HG03064 (cell line): Measurements from ENCODE around the gene RNF126.
"Not testable (repeated sequence)": the region's sequence is repeated elsewhere in the genome, so short reads cannot be mapped to it uniquely, and the experiment has no call there.

Source experiments
- ATAC-seq: cut with Tn5 transposase; IDR thresholded peaks from one replicate; pipeline ENCODE4 v1.9.1; 2021; ENCODE audit warnings: low read depth; ENCODE audit not compliant: unreplicated experiment

RNF126 gene

DNA sequence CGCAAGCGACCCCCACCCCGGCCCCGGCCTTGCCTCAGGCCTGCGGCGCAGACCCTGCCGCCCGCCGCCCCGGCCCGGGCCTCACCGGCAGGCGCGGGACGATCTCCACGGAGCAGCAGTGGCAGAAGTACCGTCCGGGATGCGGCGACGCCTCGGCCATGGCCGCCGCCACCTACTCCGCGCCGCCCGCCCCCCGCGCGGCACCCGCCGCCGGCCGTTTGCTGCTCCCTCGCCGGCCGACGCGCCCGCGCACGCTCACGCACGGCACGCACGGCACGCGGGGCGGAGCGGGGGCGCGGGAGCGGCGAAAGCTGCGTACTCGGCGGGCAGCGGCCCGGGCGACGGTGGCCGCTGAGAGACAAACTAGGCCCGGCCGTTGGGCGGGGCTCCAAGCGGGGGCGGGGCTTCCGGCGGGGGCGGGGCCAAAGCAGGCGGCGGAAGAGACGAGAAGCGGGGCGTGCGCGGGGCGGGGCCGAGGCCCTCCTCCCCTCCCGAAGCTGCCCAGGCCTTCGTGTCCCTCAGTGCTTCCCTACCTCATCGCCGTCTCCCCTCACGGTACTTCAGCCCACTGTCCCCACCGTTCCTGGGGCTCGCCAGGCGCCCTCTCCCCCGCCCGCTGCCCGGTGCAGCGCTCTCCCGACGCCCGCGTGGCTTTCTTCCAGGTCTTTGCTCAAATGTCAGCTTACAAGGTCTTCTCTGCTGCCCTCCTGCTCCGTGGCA lies at the start of gene RNF126:
Gene RNF126 (minus strand): TSS at position 253 of the 720 bp plus-strand sequence. CDS start 93 bp downstream, at position 160.
- no peak for ATAC-seq

DNA sequence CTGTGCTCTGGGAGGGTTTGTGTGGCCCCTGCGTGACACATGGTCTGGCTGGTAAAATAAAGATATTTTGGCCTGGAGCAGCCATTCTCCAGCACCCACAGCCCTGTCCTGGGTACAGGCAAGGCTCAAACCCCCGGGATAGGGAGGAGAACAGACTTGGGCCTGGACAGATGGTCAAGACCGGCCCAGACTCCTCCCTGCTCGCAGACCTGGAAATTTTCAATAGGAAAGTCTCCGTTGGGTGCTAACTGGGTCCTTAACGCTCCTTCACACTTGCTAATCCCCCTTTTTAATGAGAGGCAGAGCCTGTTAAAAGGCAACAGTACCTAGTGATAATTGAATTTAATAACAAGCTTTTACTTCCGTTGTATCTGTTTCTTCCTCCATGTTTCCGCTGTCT lies 48.2 kb upstream of the RNF126 start:
- ATAC-seq: no peak

DNA sequence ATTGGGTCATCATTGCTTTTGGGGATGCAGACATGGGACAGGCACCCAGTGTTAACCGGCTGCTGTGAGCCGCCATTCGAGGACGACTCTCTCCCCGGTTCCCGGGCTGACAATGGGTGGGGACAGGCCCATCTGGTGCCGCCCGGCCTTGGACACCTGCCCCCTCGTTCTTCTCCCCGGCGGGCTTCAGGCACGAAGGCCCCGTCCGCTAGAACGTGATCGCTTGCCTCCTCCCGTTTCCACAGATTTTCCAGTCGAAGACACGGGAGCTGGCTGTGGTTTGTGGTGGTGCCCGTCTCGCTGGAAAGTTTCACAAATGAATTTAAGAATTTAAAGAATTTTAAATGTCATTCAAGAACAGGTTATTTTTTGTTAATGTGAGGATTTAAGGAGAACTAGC lies 47.8 kb upstream of the RNF126 start:
- no peak for ATAC-seq

DNA sequence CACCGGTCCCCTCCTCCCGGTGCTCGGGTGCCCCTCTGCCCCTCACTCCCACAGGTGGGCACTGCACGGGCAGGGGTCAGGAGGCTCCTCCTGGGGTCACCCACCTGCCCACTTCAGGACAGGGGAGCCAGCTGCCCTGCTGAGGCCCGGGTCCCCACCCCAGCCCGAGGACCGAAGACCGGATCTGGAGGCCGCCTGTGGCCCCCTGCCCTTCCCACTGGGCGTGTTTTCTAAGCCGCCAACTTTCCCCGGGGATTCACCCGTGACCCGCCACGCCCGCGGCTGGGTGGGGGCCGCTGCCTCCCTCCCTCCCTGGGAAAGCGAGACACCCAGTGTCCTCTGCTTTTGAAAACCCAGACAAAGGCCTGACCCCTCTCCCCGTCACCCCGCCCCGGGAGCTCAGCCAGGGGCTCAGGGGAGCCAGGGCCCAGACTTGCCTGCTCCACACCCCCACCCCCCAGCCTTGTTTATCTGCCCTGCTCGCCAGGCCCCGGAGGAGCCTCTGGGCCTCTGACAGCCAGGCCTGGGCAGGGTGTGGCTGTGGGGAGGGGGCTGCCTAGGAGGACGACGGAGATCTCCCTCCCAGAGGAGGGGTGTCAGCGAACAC lies 47.1 kb upstream of the RNF126 start:
- no peak for ATAC-seq

DNA sequence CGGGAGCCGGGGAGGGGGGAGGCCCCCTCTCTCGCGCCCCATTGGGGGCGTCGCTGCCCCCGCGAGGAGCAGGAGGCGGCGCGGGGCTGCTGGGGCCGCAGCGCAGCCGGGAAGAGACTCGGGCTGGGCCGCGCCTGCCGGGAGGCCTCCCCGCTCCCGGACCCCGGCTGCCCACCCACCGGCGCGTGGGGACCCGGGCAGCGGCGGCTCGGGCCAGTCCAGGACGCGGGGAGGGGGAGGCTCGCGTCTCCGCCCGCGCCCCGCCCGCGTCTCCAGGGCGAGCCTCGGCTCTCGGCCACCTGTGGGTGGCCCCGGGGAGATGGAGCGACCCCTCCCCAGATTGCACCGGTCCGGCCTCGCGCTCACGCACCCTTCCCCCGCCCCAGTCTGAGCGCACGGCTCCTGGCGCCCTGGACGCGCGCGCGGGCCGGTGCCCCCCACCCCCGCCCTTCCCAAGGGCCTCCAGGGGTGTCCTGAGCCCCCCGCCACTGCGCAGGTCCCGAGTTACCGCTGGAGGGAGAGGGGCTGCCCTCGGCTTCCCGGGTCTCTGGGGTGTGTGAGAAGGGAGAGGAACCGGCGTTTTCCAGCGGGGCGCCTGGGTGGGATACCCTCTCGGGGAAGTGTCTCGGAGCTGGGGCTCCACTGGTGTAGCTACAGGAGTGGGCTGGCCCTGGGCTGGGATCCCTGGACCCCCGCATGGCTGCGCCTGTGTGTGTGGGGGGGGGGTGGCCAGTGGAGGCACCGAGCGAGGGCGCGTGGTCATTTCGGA lies 46.4 kb upstream of the RNF126 start:
- ATAC-seq: no peak

DNA sequence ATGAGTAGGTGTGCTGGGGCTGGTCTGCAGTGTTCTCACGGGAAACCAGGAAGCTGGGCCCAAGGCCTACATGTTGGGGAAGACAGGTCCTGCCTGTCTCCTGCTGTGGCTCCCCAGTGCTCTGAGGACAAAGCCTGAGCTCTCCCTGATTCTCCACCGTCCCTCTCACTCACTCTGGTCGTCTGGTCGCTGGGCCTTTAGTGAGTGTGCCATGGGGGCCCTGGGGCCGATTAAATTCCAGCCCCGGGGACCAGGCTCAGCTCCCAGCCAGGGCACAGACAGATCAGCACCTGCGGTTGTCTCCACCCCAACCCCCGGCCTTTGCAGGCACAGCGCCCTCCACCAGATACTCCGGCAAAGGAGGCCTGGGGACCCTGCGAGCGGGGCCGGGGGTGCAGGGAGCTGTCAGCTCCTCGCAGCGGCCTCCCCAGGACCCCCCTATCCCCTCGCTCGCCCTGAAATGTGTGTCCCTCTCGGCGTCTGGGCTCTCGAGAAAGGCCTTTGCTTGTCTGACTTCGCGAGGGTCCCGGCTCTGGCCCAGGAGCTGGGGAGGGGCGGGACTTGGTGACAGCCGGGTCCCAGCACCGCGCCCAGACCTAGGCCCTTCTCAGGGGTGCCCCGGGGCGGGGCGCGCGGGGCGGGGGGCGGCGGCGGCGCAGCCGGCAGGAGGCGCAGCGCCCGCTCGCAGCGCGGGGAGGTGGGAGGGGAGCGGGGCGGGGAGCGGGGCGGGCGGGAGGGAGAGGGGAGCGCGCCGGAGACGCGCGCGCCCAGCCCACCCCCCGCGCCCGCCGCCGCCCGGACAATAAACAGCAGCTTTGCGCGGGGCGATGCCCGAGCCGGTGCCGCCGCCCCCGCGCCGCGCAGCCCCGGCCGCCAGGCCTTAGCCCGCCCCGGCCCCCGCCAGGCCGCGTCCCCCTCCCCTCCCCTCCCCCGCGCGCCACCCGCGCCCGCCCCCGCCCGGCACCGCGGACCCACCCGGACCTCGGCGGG lies 45.4 kb upstream of the RNF126 start, which contains the start of gene PALM:
Gene PALM (plus strand): TSS at position 782 of the 990 bp plus-strand sequence. CDS start 212 bp downstream, outside the sequence.
- no peak for ATAC-seq

DNA sequence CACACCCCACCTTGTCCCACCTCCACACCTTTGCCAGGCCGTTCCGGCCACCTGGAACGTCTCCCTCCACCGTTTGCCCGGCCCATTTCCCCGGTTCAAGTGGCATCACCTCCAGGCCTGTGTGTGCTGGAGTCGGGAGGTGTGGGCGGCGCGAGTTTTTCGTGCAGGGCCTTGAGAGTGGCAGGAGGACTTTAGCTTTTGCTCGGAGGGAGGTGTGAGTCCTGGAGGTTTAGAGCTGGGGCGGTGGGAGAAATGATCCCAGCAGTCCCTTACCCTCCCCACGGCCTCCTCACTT lies 41.4 kb upstream of the RNF126 start:
- no peak for ATAC-seq

DNA sequence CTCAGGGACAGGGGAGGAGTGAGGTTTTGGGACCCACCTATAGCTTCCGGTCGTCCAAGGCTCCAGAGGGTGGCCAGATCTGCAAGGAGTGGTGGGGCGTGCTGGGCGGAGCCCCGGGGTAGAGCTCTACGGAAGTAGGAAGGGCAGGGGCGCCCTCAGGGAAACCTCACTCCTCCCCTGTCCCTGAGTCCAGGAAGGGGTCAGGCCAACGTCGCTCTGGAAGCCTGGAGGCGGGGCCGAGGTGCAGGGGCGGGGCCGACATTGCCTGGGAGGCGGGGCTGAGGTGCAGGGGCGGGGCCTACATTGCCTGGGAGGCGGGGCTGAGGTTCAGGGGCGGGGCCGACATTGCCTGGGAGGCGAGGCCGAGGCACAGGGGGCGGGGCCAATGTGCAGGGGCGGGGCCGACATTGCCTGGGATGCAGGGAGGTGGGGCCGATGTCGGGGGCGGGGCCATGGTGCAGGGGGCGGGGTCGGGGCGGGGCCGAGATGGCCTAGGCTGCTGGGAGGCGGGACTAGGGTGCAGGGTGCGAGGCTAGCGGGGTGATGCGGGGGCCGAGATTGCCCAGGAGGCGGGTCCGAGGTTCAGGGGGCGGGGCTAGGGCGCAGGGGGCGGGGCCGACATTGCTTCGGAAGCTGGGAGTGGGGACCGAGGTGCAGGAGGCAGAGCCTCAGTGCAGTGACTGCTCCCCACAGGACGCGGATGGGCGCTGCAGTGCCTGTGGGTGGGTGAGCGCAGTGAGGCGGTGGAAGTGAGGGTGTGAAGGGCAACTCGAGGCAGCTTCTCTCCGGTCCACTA lies 40.8 kb upstream of the RNF126 start:
- no peak for ATAC-seq

DNA sequence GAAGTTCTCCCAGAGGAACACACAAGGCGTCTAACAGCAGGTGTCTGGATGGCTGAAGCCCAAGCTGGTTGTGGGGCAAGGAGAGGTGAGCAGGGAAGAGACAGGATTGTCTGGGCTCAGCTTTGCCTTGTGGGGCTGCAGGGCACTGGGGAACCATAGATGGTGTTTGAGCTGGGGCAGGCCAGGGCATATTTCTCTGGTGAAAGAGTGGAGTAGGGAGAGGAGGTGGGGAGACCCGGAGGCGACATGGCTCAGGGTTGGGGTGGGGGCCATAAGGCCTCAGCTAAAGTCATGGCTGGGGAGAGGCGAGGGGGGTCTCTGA lies 40.3 kb upstream of the RNF126 start:
- no peak for ATAC-seq

DNA sequence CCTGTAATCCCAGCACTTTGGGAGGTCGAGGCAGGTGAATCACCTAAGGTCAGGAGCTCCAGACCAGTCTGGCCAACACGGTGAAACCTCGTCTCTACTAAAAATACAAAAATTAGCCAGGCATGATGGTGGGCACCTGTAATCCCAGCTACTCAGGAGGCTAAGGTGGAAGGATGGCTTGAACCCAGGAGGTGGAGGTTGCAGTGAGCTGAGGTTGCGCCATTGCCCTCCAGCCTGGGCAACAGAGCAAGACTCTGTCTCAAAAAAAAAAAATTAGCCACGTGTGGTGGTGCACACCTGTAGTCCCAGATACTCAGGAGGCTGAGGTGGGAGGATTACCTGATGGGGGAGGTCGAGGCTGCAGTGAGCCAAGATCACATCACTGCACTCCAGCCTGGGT lies 39.8 kb upstream of the RNF126 start:
- ATAC-seq: not testable (repeated sequence)

DNA sequence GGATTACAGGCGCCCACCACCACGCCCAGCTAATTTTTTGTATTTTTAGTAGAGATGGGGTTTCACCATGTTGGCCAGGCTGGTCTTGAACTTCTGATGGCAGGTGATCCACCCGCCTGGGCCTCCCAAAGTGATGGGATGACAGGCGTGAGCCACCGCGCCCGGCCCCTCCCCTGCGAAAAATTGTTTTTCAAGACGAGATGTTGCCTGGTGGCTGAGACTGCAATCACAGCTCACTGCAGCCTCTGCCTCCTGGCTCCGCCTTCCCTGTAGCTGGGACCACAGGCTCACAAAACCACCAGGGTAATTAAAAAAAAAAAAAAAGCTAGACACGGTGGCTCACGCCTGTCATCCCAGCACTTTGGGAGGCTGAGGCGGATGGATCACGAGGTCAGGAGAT lies 36.9 kb upstream of the RNF126 start:
- ATAC-seq: not testable (repeated sequence)

DNA sequence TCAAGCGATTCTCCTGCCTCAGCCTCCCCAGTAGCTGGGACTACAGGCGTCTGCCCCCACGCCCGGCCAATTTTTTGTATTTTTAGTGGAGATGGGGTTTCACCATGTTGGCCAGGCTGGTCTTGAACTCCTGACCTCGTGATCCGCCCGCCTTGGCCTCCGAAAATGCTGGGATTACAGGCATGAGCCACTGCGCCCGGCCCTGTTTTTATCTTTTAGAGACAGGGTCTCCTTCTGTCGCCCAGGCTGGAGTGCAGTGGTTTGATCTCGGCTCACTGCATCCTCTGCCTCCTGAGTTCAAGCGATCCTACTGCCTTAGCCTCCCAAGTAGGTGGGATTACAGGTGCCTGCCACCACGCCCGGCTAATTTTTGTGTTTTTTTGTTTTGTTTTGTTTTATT lies 35.5 kb upstream of the RNF126 start:
- ATAC-seq: not testable (repeated sequence)

DNA sequence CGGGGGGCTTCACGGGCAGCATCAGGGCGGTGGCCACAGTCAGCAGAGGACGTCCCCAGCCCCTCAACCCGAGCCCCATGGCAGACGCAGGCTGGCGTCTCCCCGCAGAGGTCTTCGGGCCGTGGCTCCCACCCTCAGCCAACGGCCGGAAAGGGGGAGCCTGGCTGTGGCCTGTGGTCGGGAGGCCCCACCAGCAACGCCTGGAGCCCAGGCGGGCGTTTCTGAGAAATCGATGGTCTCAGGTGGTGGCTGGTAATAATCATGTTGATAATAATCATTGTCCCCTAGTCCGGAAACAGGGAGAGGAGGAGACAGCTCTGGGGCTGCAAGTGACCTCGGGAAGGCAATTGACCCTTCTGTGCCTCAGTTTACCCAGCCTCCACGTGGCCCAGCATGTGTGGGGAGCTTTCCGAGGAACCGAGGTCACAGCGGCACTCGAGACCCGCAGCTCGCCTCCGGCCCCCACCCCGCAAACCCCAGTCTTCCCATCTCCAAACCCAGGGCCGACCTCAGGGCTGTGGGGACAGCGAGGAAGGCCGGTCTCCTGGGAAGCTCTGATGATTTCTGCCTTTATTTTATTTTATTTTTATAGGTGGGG lies 32.4 kb upstream of the RNF126 start, which contains the start of gene PRSS57:
Gene PRSS57 (minus strand): TSS at position 101 of the 598 bp plus-strand sequence. CDS start 22 bp downstream, at position 79.
- no peak for ATAC-seq

DNA sequence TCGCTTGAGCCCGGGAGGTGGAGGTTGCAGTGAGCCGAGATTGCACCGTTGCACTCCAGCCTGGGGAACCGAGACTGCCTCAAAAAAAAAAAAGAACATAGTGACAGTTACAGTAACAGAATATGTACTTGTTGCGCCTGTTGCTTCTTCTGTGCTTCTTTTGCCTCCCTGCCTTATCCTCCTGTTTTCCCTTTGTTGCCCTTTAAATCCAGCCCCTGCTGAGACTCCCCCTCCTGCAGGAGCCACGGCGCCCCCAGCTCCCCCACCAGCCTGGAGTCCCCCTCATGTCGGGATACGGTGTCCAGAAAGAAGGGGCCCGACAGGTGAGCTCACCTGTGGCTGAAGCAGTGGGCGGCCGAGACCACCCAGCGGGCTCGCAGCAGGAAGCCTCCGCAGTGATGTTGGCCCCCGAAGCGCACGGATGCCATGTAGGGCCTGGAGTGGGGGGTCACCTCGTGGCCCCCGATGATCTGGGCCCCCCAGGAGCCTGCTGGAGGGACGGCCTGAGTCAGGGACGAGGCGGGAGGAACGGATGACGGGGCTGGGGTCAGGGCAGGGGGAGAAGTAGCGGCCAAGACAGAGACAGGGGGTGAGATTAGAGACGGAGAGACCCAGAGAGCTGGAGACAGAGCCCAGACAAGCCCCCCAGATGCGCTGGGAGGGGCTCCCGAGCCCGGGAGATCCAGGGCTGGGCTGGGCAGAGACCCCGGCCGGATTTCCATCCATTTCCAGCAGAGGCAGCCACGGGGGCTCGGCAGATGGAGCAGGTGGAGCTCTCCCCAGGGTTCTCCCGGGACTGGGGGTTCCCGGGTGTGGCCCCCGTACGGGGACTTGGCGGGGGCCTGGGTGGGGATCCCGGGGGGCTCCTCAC lies 31.7 kb upstream of the RNF126 start:
- ATAC-seq: no peak

DNA sequence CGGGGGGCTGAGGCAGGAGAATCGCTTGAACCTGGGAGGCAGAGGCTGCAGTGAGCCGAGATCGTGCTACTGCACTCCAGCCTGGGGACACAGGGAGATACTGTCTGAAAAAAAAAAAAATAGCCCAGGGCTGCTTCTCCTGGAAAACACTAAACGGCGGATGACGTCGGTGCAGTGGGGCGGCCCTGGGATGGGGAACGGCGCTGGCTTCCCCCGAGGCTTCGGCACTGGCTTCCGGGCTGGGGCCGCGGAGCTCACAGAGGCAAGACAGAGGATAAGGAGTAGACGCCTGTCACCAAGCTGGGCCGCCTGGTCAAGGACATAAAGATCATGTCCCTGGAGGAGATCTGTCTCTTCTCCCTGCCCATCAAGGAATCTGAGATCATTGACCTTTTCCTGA lies 27.2 kb upstream of the RNF126 start:
- no peak for ATAC-seq

DNA sequence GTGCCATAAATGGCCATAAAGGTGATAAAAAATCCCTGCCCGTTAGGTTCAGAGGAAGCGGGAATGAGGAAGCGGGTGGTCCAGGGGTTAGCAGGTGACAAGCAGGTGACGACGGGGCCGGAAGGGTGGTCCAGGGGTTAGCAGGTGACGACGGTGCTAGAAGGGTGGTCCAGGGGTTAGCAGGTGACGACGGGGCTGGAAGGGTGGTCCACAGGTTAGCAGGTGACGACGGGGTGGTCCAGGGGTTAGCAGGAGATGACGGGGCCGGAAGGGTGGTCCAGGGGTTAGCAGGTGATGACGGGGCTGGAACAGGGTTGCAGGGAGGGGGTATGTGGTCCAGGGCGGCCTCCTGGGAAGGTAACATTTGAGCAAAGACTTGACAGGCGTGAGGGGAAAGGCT lies 26.0 kb upstream of the RNF126 start:
- no peak for ATAC-seq

DNA sequence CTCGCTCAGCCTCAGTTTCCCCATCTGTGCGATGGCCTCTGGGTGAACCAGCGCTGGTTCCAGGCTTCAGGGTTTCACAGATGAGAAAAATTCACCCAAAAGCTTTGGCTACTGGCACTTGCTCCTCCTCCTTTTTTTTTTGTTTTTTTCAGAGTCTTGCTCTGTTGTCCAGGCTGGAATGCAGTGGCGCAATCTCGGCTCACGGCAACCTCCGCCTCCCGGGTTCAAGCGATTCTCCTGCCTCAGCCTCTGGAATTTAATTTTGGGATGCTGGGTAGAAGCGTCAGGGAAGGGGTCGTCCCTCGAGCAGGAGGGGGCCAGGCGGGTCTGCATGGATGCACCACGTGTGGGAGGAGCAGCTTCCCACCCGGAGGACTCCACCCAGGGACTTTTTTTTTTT lies 25.2 kb upstream of the RNF126 start:
- ATAC-seq: no peak

DNA sequence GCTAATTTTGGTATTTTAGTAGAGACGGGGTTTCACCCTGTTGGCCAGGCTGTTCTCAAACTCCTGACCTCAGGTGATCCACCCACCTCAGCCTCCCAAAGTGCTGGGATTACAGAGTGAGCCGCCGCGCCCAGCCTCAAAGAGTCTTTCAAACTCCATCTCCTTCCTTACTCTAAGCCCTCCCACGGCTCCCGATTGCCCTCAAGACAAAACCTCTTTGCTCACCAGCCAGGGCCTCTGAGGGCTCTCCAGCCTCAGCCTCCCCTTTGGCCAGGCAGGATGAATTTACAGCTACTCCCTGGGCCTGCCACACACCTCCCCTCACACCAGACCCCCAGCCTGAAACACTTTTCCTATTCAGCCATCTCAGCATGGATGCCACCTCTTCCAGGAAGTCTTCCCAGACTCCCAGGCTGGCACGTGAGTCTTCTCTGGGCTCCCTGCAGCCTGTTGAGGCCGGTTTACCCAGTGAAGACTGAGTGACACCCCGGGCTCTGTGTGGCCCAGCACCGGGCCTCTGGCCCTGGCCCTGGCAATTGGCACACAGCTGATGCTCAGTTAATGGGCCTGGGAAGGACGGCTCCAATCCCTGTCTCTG lies 24.7 kb upstream of the RNF126 start:
- ATAC-seq: no peak
